ENCODE measurements around the gene ROBO1. TPM values are rescaled to one million over a fixed set of nuclear protein-coding genes. Genes with fewer than 3 reads are reported as not detected.

The ROBO1 gene
- total RNA-seq, 2 experiments from 2014 or later, result 0.36 to 0.69 TPM

- Mint-ChIP-seq H3K4me3 (no peak overlapping the region), H3K36me3 (ENCODE audit: low read depth) (no peaks in the 10 kb centered on the region), H3K27ac (no peak overlapping the region), H3K27me3 (no peaks in the 10 kb centered on the region), H3K4me1 (ENCODE audit: low read depth) (no peaks in the 10 kb centered on the region), H3K9me3 (peaks cover 3% of the 10 kb centered on the region)
- TF ChIP-seq CTCF (IDR thresholded peaks at IDR 0.05), result no peak
- Histone ChIP-seq H3K27me3 (ENCODE audit: control insufficient read depth in 1 of 2, insufficient read depth in 2 of 2, low read length in 2 of 2) (no peaks in the 10 kb centered on the region), H3K4me1 (ENCODE audit: insufficient read depth, low read length) (no peaks in the 10 kb centered on the region), H3K4me3 (ENCODE audit: low read length) (no peak overlapping the region), H3K27ac (ENCODE audit: low read depth in 1 of 2, low read length in 2 of 2) (no peak overlapping the region), H3K9me3 (ENCODE audit: control insufficient read depth in 1 of 2, insufficient read depth in 1 of 2, low read length in 2 of 2) (no peaks in the 10 kb centered on the region), H3K36me3 (ENCODE audit: insufficient read depth, low read length) (no peaks in the 10 kb centered on the region)
- ChIA-PET POLR2A (no interaction called here), CTCF (no interaction called here)
- ATAC-seq (ENCODE audit: poor library complexity), result no peak
- DNase-seq, result no peak
- intact Hi-C loops (cut with DNase I, micrococcal nuclease), result no loop called here
Observed at GRCh38 chr3:78703944-78704343, 1063.9 kb downstream of the ROBO1 start.

GRCh38 chr3:78701537-78701936 is 1066.3 kb downstream of the ROBO1 start:
- H3K4me3 ChIP-seq (ENCODE audit: low read length), result no peak overlapping the region
- ATAC-seq (ENCODE audit: poor library complexity) (no peak), DNase-seq (no peak)
- H3K36me3 ChIP-seq (ENCODE audit: insufficient read depth, low read length), result no peaks in the 10 kb centered on the region
- H3K27ac ChIP-seq (ENCODE audit: low read depth in 1 of 2, low read length in 2 of 2), result no peak overlapping the region
- Mint-ChIP-seq H3K4me3 (no peak overlapping the region), H3K4me1 (ENCODE audit: low read depth) (no peaks in the 10 kb centered on the region), H3K36me3 (ENCODE audit: low read depth) (no peaks in the 10 kb centered on the region), H3K27ac (no peak overlapping the region), H3K9me3 (no peaks in the 10 kb centered on the region), H3K27me3 (no peaks in the 10 kb centered on the region)
- intact Hi-C loops (cut with DNase I, micrococcal nuclease), result no loop called here
- POLR2A ChIA-PET, result no interaction called here
- H3K9me3 ChIP-seq (ENCODE audit: control insufficient read depth in 1 of 2, insufficient read depth in 1 of 2, low read length in 2 of 2), result no peaks in the 10 kb centered on the region
- H3K27me3 ChIP-seq (ENCODE audit: control insufficient read depth in 1 of 2, insufficient read depth in 2 of 2, low read length in 2 of 2), result no peaks in the 10 kb centered on the region
- CTCF ChIA-PET, result no interaction called here
- TF ChIP-seq CTCF (IDR thresholded peaks at IDR 0.05), result no peak
- no peaks in the 10 kb centered on the region for H3K4me1 ChIP-seq (ENCODE audit: insufficient read depth, low read length)

- intact Hi-C loops (cut with DNase I, micrococcal nuclease), result no loop called here
- Mint-ChIP-seq H3K4me3 (no peak overlapping the region), H3K4me1 (ENCODE audit: low read depth) (no peaks in the 10 kb centered on the region), H3K27ac (no peak overlapping the region), H3K36me3 (ENCODE audit: low read depth) (no peaks in the 10 kb centered on the region), H3K9me3 (no peaks in the 10 kb centered on the region), H3K27me3 (no peaks in the 10 kb centered on the region)
- no peak for ATAC-seq (ENCODE audit: poor library complexity)
- ChIA-PET POLR2A (no interaction called here), CTCF (no interaction called here)
- Histone ChIP-seq H3K27ac (ENCODE audit: low read depth in 1 of 2, low read length in 2 of 2) (no peak overlapping the region), H3K4me1 (ENCODE audit: insufficient read depth, low read length) (no peaks in the 10 kb centered on the region), H3K9me3 (ENCODE audit: control insufficient read depth in 1 of 2, insufficient read depth in 1 of 2, low read length in 2 of 2) (peaks cover 0 to 4% of the 10 kb centered on the region in 2 experiments), H3K36me3 (ENCODE audit: insufficient read depth, low read length) (no peaks in the 10 kb centered on the region), H3K4me3 (ENCODE audit: low read length) (no peak overlapping the region), H3K27me3 (ENCODE audit: control insufficient read depth in 1 of 2, insufficient read depth in 2 of 2, low read length in 2 of 2) (no peaks in the 10 kb centered on the region)
- TF ChIP-seq CTCF (IDR thresholded peaks at IDR 0.05), result no peak
- DNase-seq, result no peak
Observed at GRCh38 chr3:78698431-78698830, 1069.4 kb downstream of the ROBO1 start.

All from CD4-positive, alpha-beta T cell (primary cell).